Cardiac muscle cell (in vitro differentiated cells and primary cell): ENCODE measurements around the gene TSPAN2. TPM values are rescaled to one million over a fixed set of nuclear protein-coding genes. Genes with fewer than 3 reads are reported as not detected.

ENCODE experiments used
- DNase-seq, 2 donors: peaks; one replicate each; pipeline versions ENCODE4 v3.0.0 to v3.0.0-alpha.2; 2010 to 2017; ENCODE audit warnings: low read depth in 1 of 2, low spot score in 1 of 2
- H3K27ac ChIP-seq: fragments of 200-600 bp; sonication (generic); 2 replicates; pipeline ENCODE4 v1.5.1; 2016
- H3K27me3 ChIP-seq: fragments of 200-600 bp; sonication (generic); 2 replicates; pipeline ENCODE4 v1.6.0; 2016; ENCODE audit warnings: control low read depth
- H3K36me3 ChIP-seq: fragments of 200-600 bp; sonication (generic); 2 replicates; pipeline ENCODE4 v1.5.1; 2016; ENCODE audit warnings: control low read depth
- H3K4me1 ChIP-seq: fragments of 200-600 bp; sonication (generic); 2 replicates; pipeline ENCODE4 v1.8.1; 2017; ENCODE audit warnings: low read depth, mild to moderate bottlenecking, mixed run types
- H3K4me3 ChIP-seq: fragments of 200-600 bp; sonication (generic); 2 replicates; pipeline ENCODE4 v1.5.1; 2016; ENCODE audit warnings: mild to moderate bottlenecking
- H3K9me3 ChIP-seq: fragments of 200-600 bp; sonication (generic); 2 replicates; pipeline ENCODE4 v1.5.1; 2017; ENCODE audit warnings: low read depth, mild to moderate bottlenecking, control low read depth
- polyA plus RNA-seq: library from polyadenylated mRNA; unstranded; fragments of >200 nt; fragmentation: Nextera tagmentation; extraction: Ambion mirVana; gene quantifications from 2 replicates; pipeline ENCODE4 v1.2.1, GENCODE V29; 2016
- total RNA-seq: library from RNA; depleted of rRNA; stranded (reverse); fragments of >200 nt; gene quantifications from 2 replicates; pipeline ENCODE4 v1.2.3, GENCODE V29; 2016
- TF ChIP-seq, protein P1 (sequence below): IDR thresholded peaks from 2 replicates; pipeline ENCODE4 v1.5.1; 2012; ENCODE audit warnings: low read depth, mild to moderate bottlenecking, low read length

TSPAN2 gene
- total and polyA plus RNA-seq, 2 experiments from 2014 or later, result 26.6 to 88.0 TPM

DNA sequence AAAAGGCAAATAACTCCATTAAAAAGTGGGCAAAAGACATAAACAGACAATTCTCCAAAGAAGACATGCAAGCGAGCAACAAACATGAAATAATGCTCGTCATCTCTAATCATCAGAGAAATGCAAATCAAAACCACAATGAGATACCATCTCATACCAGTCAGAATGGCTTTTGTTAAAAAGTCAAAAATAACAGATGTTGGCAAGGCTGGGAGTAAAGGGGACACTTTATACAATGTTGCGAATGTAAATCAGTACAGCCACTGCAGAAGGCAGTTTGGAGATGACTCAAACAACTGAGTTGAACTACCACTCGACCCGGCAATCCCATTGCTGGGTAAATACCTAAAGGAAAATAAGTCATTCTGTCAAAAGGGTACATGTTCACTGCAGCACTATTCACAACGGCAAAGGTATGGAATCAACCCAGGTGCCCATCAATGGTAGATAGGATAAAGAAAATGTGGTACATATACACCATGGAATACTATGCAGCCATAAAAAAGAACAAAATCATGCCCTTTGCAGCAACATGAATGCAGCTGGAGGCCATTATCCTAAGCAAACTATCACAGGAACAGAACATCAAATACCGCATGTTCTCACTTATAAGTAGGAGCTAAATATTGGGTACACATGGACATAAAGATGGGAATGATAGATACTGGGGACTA, 25.9 kb downstream of the TSPAN2 start:
- H3K9me3 ChIP-seq, result no peaks in the 10 kb centered on the region
- peaks cover 4% of the 10 kb centered on the region for H3K36me3 ChIP-seq
- TF ChIP-seq, protein P1, sequence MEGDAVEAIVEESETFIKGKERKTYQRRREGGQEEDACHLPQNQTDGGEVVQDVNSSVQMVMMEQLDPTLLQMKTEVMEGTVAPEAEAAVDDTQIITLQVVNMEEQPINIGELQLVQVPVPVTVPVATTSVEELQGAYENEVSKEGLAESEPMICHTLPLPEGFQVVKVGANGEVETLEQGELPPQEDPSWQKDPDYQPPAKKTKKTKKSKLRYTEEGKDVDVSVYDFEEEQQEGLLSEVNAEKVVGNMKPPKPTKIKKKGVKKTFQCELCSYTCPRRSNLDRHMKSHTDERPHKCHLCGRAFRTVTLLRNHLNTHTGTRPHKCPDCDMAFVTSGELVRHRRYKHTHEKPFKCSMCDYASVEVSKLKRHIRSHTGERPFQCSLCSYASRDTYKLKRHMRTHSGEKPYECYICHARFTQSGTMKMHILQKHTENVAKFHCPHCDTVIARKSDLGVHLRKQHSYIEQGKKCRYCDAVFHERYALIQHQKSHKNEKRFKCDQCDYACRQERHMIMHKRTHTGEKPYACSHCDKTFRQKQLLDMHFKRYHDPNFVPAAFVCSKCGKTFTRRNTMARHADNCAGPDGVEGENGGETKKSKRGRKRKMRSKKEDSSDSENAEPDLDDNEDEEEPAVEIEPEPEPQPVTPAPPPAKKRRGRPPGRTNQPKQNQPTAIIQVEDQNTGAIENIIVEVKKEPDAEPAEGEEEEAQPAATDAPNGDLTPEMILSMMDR, result no peak
- no peak overlapping the region for H3K4me3 ChIP-seq
- peaks cover 5% of the 10 kb centered on the region for H3K4me1 ChIP-seq
- no peaks in the 10 kb centered on the region for H3K27me3 ChIP-seq
- no peak overlapping the region for H3K27ac ChIP-seq
- no peak for DNase-seq

DNA sequence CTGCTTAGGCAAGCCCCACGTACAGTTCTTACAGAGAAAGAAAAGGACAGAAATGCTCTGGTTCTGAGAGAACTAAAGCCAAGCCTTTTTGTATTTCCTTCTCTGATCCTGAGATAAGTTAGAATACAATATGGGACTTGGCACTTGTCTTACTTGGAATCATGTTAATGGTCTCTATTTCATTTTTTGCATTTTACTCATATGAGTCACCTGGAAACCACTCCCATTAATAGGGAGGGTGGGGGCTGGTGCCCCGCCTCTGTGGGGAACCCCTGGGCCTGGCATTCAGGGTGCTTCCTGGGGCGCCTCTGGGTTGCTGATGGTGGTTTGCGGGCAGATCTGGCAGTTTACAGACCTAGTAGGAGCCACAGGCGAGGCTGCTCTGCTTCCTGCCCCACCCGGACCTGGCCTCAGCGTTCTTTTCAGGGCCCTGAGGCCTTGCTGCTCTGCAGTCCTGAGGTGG, 26.7 kb downstream of the TSPAN2 start:
- H3K36me3 ChIP-seq, result peaks cover 4% of the 10 kb centered on the region
- peak in 1 of 2 donors; percentile 13 for DNase-seq
- TF ChIP-seq, protein P1, result no peak

DNA sequence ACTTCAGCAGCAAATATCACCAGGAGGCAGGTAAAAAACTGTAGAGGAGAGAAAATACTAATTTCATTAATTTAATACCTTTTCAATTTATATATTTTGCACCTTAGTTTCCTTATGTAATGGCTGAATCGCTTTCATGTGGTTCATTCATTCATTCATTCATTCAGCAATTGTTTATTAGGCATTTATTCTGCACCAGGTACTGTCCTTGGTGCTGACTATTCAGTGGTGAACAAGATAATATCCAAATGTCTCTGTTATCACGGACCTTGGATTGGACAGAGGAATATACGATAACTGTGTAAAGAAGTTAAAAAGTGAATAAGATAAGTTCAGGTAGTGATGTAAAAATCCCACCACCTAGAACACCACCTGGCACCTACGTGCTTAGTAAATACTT, 28.8 kb downstream of the TSPAN2 start:
- no peaks in the 10 kb centered on the region for H3K9me3 ChIP-seq
- H3K36me3 ChIP-seq, result peaks cover 6% of the 10 kb centered on the region
- no peak overlapping the region for H3K4me3 ChIP-seq
- no peak overlapping the region for H3K27ac ChIP-seq
- no peak for DNase-seq
- TF ChIP-seq, protein P1, result no peak
- H3K4me1 ChIP-seq, result peaks cover 15% of the 10 kb centered on the region
- no peaks in the 10 kb centered on the region for H3K27me3 ChIP-seq

More for the DNA sequence above, 26.7 kb downstream of the TSPAN2 start:
- Histone ChIP-seq H3K4me1 (peaks cover 5% of the 10 kb centered on the region), H3K9me3 (no peaks in the 10 kb centered on the region), H3K27ac (no peak overlapping the region), H3K4me3 (no peak overlapping the region), H3K27me3 (no peaks in the 10 kb centered on the region)

DNA sequence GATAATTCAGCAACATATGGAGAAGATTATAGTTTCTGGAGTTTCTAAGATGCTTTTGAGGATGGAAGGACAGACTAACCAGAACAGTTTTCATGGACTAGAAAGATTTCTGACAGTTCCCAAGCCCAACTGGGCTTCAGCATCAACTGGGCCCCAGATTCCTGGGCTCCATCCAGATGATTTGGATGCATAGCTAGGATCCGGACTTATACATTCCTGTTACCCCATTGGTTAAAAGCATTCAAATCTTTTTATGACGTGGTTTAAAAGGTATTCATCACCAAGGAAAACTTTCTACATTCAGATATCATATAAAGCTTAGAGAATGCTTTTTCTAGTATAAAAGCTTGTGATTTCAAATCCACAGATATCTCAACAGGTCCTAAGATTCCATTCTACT, 30.0 kb downstream of the TSPAN2 start:
- Histone ChIP-seq H3K27ac (no peak overlapping the region), H3K9me3 (no peaks in the 10 kb centered on the region), H3K27me3 (no peaks in the 10 kb centered on the region), H3K4me3 (no peak overlapping the region), H3K36me3 (peaks cover 10% of the 10 kb centered on the region), H3K4me1 (peaks cover 10% of the 10 kb centered on the region)
- no peak for DNase-seq
- TF ChIP-seq, protein P1, result no peak

DNA sequence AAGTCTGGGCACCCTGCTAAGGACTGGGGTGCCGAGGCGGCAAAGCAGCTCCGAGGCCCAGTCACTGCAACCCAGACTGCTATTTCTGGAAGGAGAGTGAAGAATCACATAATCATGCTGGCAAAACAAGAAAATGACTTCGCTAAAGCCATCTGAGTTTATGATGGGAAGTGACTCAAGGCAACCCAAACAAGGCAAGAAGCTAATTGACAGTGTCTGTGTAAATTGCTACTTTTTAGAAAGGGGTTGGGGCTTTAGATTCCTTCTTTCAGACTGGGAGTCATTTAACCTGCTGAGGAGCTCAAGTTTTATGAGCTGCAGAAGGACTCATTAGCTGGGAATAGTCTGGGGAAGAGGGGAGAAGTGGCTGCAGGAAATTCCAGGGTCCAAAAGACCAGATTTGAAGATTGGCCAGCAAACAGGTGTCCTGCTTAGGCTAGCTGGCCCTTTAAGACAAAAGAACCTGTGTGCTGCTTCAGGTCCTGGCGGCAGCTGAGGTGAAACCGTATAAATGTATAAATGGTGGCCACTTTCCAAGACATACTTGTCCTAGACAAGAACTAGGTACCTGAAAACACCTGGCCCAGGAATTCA, 31.5 kb downstream of the TSPAN2 start:
- no peaks in the 10 kb centered on the region for H3K9me3 ChIP-seq

More for the DNA sequence above, 31.5 kb downstream of the TSPAN2 start:
- H3K4me3 ChIP-seq, result no peak overlapping the region
- peak overlapping the region; percentile 46 for H3K27ac ChIP-seq
- TF ChIP-seq, protein P1, result no peak
- no peak for DNase-seq
- H3K27me3 ChIP-seq, result no peaks in the 10 kb centered on the region
- H3K36me3 ChIP-seq, result peaks cover 10% of the 10 kb centered on the region
- H3K4me1 ChIP-seq, result peaks cover 10% of the 10 kb centered on the region
